ENCODE measurements around the gene KDM1A.

KDM1A gene

DNA sequence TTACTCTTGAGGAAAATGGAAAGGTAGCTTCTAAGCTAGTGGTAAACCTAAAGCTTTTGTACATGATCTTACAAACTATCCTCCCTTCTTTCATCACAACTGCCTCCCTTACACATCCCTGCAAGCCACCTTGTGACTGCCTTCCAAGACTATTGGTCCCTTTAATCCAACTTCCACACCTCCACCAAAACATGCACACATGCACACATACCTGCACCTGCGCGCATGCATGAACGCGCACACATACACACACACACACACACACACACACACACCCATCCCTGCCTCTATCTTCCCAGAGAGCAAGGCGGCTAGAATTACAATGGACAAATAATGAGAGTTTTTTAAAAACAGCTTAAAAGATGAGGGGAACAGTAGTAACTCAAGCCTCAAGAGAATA lies 91.1 kb downstream of the KDM1A start:
- no peak for DNase-seq (ENCODE audit: low read depth)

DNA sequence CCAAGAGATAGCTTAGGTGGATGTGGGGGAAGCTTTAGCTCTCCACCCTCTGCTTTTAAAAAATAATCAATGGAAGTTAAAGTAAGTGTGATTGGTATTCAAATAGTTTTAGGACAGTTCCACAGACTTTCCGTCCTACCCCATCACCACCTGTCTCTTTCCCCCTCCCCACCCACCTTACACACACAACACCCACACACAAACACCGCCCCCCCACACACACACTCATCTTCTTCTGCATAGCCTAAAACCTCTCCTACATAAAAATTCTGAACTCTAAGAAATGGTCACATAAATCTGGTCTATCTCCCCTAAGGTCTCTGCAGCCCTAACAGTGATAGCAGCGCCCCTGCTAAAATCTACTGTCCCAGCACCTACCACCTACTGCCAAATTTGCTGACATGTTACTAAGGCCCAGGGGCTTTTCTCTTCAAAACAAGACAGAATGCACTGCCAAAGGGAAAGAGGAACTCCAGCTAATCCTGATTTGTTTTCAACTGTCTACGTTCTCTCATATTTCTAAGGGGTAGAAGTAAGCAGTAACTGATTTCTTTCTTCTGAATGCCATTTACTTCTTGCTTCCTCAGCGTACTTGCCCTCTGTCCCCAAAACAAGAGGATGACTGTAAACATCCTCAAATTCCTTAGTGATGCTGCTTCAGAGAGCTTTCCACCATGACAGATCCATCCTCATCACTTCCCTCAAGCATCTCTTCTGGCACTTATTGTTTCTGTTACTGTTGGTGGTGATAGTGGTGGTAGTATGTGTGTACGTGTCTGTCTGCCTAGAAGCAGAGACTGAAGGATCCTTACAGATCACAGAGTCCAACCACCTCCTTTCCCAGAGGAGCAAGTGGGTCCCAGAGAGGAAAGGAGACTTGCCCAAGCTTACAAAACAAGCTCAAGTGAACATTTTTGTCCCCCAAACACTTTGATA lies 92.6 kb downstream of the KDM1A start:
- DNase-seq (ENCODE audit: low read depth) = no peak

DNA sequence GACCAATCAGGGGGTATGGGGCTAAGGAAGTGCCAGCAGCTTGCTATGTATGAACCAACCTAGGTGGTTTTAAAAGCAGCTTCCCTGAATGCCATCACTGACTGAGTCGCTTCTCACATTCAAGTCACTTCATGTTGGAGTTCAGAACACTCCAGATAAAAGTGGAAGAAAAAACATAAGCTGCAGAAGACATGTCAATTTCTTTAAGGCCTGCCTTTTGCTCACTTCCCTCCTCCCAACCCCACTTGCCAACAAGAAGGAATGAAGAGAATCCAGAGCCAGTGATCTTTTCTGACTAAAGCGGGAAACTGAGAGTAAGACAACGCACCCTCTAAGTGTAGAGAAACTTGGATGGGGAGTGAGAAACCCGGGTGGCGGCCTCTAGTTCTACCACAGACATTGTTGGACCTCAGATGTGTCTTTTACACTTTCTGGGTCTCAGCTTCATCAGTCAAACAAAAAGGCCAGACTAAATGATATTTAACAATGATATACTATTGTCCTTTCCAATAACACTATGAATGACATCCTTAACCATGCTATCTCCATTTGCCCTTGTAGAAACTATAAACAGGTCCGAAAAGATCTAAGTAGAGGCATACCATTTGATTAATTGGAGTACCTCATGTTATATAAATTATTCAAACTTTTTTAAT lies 95.3 kb downstream of the KDM1A start:
- no peak for DNase-seq (ENCODE audit: low read depth)

DNA sequence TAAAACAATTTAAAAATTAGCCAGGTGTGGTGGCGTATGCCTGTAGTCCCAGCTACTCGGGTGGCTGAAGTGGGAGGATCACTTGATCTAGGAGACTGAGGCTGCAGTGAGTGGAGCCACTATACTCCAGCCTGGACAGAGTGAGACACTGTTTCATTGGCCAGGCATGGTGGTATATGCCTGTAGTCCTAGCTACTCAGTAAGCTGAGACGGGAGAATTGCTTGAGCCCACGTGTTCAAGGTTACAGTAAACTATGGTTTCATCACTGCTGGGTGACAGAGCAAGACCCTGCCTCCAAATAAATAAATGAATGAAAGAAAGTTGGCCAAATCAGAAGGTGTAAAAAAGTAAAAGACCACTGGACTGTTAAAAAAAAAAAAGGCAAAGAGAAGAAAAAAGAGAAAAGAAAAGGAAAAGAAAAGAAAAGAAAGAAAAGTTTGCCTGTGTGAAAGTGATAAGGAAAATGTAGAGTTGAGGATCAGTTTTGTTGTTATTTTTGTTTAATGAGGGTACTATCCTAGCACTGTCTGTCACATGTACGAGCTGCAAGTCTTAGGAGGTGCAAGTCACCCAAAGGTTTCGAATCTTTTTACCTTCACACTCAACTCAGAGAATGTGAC lies 97.1 kb downstream of the KDM1A start:
- no peak for DNase-seq (ENCODE audit: low read depth)

DNA sequence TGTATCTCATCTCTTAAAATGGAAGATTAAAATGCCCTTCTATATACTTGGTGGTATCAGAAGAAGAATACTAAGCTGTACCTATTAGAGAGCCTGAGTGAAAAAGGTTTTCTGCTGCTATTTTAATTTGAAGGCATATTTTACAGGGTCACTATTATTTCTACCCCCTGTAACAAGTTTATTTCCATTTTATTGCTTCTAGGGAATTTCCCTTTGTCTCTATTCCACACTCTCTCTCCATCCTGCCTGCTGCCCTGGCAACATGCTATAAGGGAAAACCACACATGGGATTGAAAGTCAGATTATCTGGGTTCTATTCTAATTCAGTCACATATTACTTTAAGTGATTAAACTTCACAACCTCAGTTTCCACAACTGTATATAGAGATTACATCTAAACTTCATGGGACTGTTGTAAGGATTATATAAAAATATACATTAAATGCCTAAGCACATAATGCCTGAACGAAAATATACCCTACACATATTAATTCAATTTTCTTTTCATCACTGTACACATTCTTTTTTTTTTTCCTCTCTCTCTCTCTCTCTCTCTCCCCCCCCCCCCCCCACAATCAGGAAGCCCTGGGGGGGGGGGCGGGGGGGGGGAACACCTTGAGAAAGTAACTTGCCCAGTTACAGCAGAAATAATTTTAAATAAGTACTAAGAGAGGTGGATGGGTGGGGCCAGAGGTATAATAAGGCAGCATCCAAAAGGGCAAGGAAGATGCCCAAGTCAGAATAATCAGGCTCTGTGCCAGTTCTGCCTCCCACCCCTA lies 97.8 kb downstream of the KDM1A start:
- no peak for DNase-seq (ENCODE audit: low read depth)

DNA sequence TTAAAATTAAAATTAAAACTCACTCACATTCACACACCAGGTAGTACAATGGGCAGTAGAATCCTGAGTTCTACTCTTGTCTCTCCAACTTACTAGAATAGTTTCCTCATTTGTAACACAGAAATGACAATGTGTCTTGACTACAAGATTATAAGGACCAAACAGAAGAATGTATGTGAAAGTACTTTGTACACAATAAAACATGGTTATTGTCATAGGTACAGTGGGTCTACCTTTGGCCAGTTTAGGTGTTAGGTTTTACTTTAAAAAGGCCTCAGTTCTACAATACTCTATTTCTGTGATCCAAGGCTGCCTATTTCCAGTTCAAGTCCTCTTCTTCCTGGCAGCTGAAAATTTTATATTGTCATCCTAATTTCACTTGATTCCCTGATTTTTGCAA lies 99.1 kb downstream of the KDM1A start:
- DNase-seq (ENCODE audit: low read depth) = no peak

DNA sequence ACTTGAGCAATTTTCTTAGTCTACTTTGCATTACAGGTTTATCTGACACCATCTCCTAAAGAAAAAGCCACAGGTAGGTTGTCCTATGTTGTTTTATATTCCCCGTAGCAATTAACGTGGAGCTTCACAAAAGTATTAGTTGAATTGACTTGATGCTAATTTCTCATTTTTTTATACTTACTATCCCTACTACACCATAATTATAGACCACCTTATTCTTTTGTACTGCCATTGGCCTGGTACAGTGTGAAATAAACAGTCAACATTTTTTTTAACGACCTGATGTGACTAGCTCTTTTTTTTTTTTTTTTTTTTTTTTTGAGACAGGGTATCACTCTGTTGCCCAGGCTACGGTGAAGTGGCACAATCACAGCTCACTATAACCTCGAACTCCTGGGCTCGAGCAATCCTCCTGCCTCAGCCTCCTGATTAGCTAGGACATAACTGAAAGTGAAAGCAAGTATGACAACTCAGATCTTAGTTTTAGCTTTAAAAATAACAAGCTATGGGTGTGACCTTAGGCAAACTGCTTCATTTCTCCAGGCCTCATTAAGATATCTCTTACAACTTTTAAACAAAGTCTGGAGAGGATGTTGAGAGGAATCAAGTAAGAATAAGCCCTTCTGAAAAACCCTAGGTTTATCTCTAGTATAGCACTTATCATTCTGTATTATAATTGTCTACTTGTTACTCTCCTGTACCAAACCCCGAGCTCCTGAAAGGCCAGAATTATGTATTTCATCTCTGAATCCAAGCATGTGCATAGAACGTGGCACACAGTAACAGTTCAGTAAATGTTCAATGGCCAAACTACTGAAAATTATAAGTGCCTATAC lies 99.9 kb downstream of the KDM1A start:
- DNase-seq (ENCODE audit: low read depth) = no peak

DNA sequence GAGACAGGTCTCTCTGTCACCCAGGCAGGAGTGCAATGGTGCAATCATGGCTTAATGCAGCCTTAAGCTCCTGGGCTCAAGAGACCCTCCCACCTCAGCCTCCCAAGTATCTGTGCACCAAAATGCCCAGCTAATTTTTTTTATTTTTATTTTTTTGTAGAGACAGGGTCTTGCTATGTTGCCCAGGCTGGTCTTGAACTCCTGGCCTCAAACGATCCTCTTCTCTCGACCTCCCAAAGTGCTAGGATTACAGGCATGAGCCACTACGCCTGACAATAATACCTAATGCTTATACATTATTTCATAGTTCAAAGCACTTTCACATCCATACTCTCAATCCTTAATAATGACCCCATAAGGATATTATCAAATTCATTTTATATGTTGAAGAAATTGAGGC lies 101.1 kb downstream of the KDM1A start:
- no peak for DNase-seq (ENCODE audit: low read depth)

DNA sequence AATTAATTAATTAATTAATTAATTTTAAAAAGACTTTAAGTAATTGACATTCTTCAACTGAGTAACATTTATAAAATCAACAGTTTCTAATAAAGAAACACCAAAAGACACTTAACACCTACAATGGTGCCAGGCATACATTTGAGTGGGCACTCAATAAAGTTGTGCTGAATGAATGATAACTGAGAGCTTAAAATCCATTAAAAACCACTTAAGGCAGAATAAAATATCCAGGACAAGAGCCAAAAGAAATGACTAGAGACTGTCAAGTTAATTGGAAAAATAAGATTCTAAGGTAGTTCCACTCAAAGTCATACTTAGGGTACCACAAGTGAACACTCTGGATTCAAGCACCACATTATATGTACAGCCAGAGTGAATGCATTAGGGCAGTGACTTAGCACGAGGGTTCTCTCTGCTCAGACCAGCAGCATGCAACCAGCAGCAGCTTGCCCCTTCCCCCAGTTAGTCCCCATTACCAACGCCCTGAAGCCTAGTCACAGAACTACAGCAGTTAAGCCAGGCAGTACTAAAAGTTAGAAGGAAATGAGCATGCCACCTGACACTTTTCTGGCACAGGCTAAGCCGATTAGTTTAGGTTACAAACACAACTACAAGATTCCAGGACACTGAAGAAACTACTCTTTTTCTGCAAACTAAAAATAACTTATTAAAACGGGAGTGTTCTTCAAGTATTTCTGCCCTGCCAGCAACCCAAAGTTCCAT lies 102.9 kb downstream of the KDM1A start:
- no peak for DNase-seq (ENCODE audit: low read depth)

DNA sequence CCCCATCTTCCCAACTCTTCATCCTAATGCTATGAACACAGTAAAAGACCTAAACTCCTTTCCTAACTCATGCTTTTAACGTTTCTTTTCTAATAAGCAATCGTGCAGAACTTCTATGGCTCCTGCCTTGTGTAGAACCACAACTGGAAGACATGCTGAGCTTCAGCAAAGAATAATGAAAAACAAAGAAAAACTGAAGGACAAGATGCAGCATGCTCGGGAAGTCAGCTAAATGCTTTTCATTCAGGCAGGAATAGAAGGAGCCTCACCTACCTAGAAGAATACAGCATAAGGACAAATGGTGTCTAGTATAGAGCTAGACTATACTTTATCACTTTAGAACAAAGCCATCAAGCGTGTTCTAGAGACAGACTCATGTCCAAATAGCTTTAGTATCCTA lies 103.5 kb downstream of the KDM1A start:
- DNase-seq (ENCODE audit: low read depth) = no peak

DNA sequence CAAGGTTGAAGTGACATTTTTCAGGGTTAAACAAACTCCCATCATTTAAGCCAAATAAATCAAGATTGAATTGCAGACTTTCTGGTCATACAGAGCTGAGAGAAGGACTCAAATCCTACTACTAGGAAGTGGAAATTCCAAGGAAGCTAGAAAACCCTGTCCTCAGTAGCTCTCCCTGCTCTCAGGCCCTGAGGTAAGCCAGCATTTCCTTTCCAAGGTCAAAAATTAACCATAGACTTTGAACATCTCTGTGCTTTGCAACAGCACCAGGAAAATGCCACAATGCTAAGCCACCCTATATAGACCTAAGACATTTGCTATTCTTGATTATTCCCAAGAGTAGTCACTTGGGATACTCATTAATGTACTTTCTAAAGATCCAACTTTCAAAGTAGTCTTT lies 104.3 kb downstream of the KDM1A start:
- no peak for DNase-seq (ENCODE audit: low read depth)

DNA sequence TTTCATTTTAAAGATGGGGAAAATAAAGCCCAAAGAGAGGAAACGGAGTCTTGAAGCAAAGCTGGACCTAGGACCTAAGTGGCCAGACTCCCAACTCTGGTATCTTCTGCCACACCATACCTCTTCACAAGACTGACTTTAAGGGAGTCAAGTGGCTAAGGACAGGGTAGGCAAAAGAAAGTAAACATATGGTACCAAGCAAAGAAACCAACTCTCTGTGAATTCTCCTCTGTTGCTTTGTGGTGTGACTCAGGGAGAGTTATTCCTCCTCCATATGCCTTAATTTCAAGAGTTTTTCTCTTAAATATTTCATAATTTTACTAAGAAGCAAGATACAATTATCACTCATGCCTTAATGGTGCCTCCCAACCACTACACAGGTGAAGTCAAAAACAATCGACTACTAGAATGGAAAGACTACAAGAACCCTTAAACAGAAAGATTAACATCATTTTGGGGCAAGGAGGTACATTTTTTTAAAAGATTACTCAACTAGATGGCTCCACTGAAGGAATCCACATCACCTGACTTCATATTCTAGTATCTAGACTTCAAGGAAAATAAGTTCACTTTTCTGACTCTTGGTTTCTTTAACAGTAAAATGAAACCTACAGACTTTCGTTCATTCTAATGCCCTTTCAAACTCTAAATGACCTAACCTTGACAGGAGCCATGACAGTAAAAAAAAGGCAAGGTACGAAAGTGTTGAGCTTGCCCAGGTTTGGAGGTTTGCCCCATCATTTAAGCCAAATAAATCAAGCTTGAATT lies 105.2 kb downstream of the KDM1A start:
- no peak for DNase-seq (ENCODE audit: low read depth)

DNA sequence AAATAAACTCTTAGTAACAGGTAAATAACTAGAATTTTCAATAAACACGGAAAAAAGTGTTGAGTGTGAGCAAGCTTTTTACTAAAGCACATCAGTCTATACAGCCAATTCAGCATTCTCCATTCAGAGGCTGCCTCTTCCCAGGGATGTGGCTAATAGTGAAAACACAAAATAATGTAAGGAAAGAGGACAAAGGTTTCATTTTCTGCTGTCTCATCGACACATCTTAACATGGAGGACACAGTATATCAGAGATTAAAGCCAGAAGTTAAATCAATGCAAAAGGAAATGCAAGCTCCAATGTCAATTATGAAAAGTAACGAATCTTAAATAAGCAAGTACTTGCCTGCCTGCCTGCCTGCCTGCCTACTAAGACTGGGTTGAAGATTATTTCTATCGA lies 106.2 kb downstream of the KDM1A start:
- DNase-seq (ENCODE audit: low read depth) = no peak

DNA sequence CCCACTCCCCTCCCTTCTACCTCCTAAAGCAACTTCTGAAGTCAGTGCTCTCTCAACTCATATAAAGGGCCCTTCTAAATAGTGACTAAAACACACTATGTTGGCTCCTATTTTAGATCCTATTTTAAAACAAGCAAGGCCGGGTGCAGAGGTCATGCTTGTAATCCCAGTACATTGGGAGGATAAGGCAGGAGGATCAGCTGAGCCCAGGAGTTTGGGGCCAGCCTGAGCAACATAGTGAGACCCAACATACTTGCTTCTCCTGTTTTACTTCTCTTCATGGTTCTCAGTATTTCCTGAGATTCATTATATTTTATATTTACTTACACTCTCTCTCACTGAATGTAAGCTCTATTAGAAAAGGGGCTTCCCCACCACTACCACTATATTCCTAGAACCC lies 106.9 kb downstream of the KDM1A start:
- no peak for DNase-seq (ENCODE audit: low read depth)

DNA sequence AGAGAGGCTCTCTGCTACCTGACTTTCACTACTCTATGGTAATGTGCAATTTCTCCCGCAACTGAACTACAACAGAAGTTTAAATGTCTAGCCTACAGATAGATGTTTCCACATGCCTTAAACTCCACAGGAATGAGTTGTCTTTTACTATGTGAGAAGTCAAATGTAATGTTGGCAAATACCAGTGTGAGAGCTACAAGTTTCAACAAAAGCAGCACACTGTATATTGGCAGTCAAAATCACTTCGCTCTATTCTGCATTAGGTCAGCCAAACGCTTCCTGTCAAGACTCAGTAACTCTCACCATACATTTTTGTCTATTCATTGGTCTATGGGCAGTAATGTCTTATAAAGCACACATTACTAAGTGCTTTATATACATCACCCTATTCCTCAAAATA lies 107.5 kb downstream of the KDM1A start:
- DNase-seq (ENCODE audit: low read depth) = no peak

DNA sequence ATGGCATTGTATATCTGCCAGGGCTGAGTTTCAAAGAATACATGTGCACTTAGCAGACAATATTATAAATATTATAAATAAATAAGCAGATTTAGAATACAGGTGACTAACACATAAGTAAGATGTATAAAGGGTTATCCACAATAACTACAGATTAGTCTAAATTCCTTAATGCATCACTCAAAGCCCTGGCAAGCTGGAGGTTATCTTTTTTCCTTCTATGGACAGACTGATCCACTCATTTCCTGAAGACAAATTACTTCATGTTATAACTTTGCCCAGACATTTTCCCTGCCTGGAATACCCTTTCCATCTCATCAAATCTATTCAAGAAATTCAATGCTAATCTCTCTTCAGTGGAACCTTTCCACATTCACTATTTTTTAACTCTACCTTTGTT lies 110.6 kb downstream of the KDM1A start:
- no peak for DNase-seq (ENCODE audit: low read depth)

DNA sequence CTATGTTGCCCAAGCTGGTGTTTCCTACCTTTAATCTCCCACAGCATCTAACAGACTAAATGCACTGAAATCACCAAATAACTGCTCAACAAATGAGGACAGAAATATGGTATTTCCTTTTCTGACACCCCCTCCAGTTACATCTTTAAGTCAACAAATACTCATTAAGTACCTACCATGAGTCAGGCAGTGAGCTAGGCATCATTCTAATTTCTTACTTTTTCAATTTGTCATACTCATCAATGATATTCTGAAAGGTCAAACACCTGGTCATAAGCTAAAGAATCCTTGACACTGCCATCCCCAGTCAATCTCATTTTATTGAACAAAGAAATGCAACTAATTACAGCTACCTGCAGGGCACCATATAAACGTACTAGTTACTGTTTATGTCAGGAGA lies 112.8 kb downstream of the KDM1A start:
- DNase-seq (ENCODE audit: low read depth) = no peak

Data from T follicular helper cell (primary cell).